WERI-Rb-1 (cell line): ENCODE measurements around the gene PRAMEF18.
"Not testable (repeated sequence)": the region's sequence is repeated elsewhere in the genome, so short reads cannot be mapped to it uniquely, and the experiment has no call there.

ENCODE experiments used
- DNase-seq: peaks from one replicate; pipeline ENCODE4 v3.0.0-alpha.2; 2020
- H3K27ac ChIP-seq: fragments of 250-450 bp; sonication (Bioruptor Pico); 2 replicates; pipeline ENCODE4 v1.5.1; 2020; ENCODE audit warnings: mild to moderate bottlenecking, moderate library complexity
- H3K27me3 ChIP-seq: fragments of 250-450 bp; sonication (Bioruptor Pico); 2 replicates; pipeline ENCODE4 v1.5.1; 2021; ENCODE audit warnings: mild to moderate bottlenecking, low read depth, moderate library complexity; ENCODE audit not compliant: insufficient read depth, severe bottlenecking
- H3K36me3 ChIP-seq: fragments of 250-450 bp; sonication (Bioruptor Pico); 2 replicates; pipeline ENCODE4 v1.5.1; 2020; ENCODE audit warnings: mild to moderate bottlenecking, moderate library complexity
- H3K4me3 ChIP-seq: 2 replicates; pipeline ENCODE4 v1.5.1; 2011; ENCODE audit warnings: low read depth, mild to moderate bottlenecking, control low read depth, low read length
- H3K9me3 ChIP-seq: fragments of 250-450 bp; sonication (Bioruptor Pico); 2 replicates; pipeline ENCODE4 v1.5.1; 2021; ENCODE audit warnings: mild to moderate bottlenecking, moderate library complexity; ENCODE audit not compliant: severe bottlenecking

Gene PRAMEF18, protein sequence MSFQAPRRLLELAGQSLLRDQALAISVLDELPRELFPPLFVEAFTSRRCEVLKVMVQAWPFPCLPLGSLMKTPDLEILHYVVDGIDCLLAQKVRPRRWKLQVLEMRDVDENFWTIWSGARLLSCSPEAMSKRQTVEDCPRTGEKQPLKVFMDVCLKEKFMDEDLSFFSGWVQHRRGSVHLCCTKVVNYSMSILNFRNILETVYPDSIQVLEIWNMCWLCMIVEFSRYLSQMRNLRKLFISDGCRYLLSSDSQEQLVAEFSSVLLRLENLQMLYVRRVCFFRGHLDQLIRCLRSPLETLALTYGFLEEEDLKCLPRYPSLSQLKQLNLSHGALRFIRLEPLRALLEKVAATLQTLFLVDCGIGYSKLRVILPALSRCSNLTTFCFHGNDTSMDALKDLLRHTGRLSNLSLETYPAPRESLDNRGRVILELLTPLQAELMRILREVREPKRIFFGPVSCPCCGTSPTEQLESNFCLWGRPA

DNA sequence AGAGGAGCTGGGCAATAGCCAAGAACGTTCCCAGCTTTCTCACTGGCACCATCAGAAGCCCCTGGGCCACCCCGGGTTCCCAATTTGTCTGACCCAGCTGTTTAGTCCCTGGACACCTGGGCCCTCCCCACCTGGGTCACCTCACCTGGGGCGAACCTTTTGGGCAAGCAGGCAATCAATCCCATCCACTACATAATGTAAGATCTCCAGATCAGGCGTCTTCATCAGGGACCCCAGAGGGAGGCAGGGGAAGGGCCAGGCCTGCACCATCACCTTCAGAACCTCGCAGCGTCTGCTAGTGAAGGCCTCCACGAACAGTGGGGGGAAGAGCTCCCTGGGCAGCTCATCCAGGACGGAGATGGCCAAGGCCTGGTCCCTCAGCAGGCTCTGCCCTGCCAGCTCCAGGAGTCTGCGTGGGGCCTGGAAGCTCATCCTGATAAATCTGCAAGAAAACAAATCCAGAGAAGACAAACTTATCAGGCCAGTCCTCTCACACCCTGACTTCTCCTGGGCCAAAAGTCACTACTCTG is at the start of gene PRAMEF18:
PRAMEF18 (minus strand) TSS at position 480 of the 530 bp plus-strand sequence; CDS start at position 432, 48 bp downstream.
- DNase-seq, H3K9me3 ChIP-seq, H3K36me3 ChIP-seq, H3K27ac ChIP-seq, H3K4me3 ChIP-seq: not testable (repeated sequence)
- H3K27me3 ChIP-seq = peaks cover 22% of the 10 kb centered on the region

DNA sequence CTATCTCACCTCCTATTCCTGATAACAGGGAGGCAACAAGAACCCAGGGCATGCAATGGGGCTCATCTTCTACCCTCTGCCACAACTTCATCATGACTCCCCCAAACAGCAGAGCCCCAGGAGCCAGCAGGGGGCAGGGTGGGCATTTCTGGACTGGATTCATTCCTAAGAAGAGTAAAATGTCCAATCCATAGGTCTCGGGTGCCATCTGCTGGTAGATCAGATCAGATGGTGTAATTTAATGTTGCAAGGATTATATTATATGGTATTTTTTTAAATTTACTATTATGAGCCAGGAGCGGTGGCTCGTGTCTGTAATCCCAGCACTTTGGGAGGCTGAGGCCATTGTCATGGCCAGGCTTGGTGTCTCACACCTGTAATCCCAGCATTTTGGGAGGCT is 39.2 kb upstream of the PRAMEF18 start:
- H3K27ac ChIP-seq, DNase-seq: not testable (repeated sequence)

DNA sequence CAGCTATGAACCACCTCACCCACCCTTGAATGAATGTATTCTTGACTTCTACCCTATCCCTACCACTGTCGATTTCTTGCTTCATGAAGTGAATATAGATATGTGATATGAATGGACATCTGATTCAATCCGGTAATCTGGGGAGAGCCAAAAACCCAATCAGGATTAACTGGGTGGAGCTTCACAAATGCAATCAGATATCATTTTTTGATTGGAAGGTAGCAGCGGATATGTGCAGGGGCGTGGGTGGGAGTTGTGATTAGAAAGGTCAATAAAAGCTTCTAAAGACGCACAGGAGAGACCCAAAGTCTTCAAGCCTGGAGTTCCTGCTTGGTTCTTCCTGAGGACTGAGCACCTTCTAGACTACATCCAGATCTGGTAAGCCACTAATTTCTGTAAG is 27.9 kb upstream of the PRAMEF18 start, which contains the start of gene PRAMEF5:
PRAMEF5 (plus strand) TSS at position 301 of the 400 bp plus-strand sequence. CDS start 5,071 bp downstream, outside the sequence.
- not testable (repeated sequence) for H3K4me3 ChIP-seq, H3K27me3 ChIP-seq, H3K27ac ChIP-seq, H3K36me3 ChIP-seq, DNase-seq, H3K9me3 ChIP-seq

More for the DNA sequence above, 39.2 kb upstream of the PRAMEF18 start:
- H3K36me3 ChIP-seq, H3K9me3 ChIP-seq, H3K4me3 ChIP-seq, H3K27me3 ChIP-seq: not testable (repeated sequence)

DNA sequence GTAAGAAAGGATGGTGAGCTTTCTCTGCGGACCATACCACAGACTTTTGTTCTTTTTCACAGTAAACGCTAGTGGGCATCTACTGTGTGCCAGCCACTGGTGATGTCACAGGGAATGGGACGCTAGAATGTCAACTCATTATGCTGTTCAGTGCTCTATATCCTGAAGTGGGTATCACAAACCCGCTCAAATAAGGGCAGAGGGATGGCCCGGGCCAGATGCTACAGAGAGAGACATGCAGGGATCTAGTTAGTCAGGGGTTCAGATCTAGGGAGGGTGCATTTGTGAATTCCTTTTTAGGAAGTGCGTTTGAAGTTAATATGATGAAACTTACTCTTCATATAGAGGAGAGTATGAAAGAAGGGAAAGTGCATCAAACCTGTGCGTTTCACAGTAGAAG is 21.2 kb upstream of the PRAMEF18 start:
- peaks cover 36% of the 10 kb centered on the region for H3K27me3 ChIP-seq
- H3K36me3 ChIP-seq, H3K9me3 ChIP-seq, DNase-seq, H3K4me3 ChIP-seq, H3K27ac ChIP-seq: not testable (repeated sequence)

DNA sequence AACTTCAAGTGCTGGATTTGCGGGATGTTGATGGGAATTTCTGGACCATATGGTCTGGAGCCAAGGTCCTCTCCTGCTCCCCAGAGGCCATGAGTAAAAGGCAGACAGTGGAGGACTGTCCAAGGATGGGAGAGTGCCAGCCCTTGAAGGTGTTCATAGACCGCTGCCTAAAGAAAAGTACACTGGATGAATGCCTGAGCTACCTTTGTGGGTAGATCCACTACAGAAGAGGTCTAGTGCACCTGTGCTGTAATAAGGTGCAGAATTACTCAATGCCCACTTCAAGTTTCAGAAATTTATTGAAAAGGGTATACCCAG is 20.6 kb upstream of the PRAMEF18 start:
- H3K9me3 ChIP-seq, H3K4me3 ChIP-seq, H3K27ac ChIP-seq, DNase-seq, H3K36me3 ChIP-seq: not testable (repeated sequence)
- H3K27me3 ChIP-seq = peaks cover 41% of the 10 kb centered on the region

DNA sequence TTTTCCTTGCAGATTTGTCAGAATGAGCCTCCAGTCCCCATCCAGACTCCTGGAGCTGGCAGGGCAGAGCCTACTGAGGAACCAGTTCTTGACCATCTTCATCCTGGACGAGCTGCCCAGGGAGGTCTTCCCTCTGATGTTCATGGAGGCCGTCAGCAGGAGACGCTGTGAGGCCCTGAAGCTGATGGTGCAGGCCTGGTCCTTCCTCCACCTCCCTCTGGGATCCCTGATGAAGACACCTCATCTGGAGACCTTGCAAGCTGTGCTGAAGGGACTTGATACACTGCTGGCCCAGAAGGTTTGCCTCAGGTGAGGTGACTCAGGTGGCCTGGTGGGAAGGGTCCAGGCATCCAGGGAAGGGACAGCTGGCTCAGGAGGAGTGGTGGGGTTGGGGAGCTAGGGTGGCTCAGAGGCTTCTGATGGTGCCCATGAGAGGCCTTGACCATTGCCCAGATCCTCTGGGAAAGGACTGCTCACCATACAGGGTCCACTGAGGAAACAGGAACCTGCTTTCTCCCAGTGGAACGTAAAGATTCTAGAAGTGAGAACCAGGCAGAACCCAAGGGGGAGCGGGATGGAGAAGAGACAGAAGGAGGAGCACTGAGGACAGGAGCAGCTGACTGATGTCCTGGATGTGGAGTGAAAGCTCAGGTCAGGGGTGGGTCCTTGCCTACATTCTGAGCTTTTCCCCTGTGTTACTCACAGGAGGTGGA is 20.0 kb upstream of the PRAMEF18 start:
- not testable (repeated sequence) for H3K36me3 ChIP-seq, DNase-seq, H3K9me3 ChIP-seq, H3K27ac ChIP-seq, H3K4me3 ChIP-seq
- H3K27me3 ChIP-seq = peaks cover 41% of the 10 kb centered on the region

DNA sequence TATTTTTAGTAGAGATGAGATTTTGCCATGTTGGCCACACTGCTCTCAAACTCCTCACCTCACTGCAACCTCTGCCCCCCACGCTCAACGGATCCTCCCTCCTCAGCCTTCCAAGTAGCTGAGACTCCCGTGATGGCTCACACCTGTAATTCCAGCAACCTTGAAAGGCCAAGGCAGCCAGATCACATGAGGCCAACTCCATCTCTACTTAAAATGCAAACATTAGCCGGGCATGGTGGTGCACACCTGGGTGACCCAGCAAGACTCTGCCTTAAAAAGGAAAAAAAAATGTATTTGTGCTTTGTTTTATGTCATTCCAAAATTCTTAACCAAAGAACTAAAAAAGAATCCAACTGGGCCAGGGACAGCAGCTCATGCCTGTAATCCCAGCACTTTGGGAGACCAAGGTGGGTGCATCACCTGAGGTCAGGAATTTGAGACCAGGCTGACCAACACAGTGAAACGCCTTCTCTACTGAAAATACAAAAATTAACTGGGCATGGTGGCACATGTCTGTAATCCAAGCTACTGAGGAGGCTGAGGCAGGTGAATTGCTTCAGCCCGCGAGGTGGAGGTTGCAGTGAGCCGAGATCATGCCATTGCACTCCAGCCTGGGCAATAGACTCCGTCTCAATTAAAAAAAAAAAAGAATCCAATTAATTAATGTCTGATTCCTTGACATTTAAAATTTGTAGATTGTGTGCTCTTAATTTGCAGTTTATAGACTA is 17.7 kb upstream of the PRAMEF18 start:
- not testable (repeated sequence) for H3K36me3 ChIP-seq, DNase-seq, H3K4me3 ChIP-seq, H3K9me3 ChIP-seq, H3K27ac ChIP-seq
- peaks cover 58% of the 10 kb centered on the region for H3K27me3 ChIP-seq

DNA sequence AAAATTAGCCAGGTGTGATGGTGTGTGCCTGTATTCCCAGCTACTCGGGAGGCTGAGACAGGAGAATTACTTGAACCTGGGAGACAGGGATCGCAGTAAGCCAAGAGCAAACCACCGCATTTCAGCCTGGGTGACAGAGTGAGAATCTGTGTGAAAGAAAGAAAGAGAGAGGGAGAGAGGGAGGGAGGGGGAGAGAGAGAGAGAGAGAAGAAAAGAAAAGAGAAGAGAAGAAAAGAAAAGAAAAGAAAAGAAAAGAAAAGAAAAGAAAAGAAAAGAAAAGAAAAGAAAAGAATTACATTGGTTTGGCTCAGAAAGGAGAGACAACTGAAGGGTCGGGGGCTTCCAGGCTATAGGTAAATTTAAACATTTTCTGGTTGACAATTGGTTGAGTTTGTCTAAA is 13.7 kb upstream of the PRAMEF18 start:
- not testable (repeated sequence) for H3K27ac ChIP-seq

DNA sequence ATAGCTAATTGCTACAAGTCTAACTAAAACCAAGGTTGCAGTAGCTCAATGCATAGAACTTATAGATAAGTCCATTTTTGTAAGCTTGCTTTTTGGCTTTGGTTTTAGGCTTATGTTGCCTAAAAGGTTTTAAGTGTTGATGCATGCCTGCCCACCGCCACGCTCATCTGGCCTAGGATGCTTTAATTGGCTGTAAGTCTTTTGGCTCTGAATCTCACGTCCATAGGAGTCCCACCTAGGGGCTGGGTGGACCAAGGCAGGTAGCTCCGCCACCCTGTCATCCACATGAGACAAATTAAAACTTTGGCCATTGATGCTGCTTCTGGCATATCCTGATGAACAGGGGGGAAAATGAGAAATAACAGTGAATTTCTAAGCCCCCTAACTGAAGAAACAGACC is 11.6 kb upstream of the PRAMEF18 start:
- Histone ChIP-seq H3K9me3 (peaks cover 12% of the 10 kb centered on the region), H3K27me3 (peaks cover 69% of the 10 kb centered on the region)
- DNase-seq, H3K4me3 ChIP-seq, H3K36me3 ChIP-seq, H3K27ac ChIP-seq: not testable (repeated sequence)

More for the DNA sequence above, 13.7 kb upstream of the PRAMEF18 start:
- not testable (repeated sequence) for H3K4me3 ChIP-seq, H3K9me3 ChIP-seq, DNase-seq, H3K36me3 ChIP-seq
- H3K27me3 ChIP-seq = peaks cover 63% of the 10 kb centered on the region

DNA sequence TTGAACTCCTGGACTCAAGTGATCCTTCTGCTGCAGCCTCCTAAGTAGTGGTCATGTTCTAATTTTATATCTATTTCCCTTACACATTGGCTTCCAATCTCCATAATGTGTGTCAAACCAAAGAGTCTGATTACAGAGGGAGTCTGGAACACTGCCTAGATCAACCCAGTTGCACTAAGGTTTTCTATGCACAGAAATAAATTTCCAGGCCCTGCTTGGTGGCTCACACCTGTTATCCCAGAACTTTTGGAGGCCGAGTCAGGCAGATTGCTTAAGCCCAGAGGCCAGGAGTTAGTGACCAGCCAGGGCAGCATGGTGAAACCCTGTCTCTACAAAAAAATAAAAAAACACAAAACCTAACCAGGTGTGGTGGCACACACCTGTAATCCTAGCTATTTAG is 8.1 kb upstream of the PRAMEF18 start:
- peaks cover 68% of the 10 kb centered on the region for H3K27me3 ChIP-seq
- H3K27ac ChIP-seq, H3K36me3 ChIP-seq, H3K4me3 ChIP-seq, DNase-seq: not testable (repeated sequence)
- peaks cover 12% of the 10 kb centered on the region for H3K9me3 ChIP-seq

DNA sequence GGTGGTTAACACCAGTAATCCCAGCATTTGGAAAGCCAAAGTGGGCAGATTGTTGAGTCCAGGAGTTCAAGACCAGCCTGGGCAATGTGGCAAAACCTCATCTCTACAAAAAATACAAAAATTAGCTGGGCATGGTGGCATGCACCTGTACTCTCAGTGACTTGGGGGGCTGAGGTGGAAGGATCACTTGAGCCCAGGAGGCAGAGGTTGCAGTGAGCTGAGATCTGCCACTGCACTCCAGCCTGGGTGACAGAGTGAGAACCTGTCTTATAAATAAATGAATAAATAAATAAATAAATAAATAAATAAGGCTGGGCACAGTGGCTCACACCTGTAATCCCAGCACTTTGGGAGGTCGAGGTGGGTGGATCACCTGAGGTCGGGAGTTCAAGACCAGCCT is 6.1 kb upstream of the PRAMEF18 start:
- H3K27me3 ChIP-seq = peaks cover 62% of the 10 kb centered on the region
- not testable (repeated sequence) for H3K4me3 ChIP-seq, H3K27ac ChIP-seq, H3K36me3 ChIP-seq, DNase-seq
- H3K9me3 ChIP-seq = peaks cover 12% of the 10 kb centered on the region

DNA sequence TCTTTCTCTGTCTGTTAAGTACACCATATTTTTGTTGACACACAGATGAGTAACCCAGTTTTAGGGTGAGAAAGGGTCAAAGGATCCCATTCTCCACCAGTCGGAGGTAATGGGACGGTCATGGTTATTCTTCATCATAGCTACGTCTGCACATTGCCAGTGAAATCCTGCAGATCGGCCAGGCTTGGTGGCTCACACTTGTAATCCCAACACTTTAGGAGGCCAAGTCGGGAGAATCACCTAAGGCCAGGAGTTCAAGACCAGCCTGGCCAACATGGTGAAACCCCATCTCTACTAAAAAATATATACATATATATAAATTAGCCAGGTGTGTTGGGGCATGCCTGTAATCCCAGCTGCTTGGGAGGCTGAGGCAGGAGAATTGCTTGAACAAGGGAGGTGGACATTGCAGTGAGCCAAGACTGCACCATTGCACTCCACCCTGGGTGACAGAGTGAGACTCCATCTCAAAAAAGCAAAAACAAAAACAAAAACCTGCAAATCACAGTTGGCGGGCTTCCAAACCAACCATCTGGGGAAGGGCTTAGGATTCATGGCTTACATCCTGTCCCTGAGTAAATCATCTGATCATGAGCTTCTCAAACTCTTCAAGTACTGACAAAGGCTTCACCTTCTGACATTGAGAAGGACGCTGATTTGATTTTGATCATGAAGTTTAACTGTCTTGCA is 5.3 kb upstream of the PRAMEF18 start:
- not testable (repeated sequence) for H3K4me3 ChIP-seq, H3K27ac ChIP-seq, H3K36me3 ChIP-seq, DNase-seq
- Histone ChIP-seq H3K27me3 (peaks cover 64% of the 10 kb centered on the region), H3K9me3 (peaks cover 12% of the 10 kb centered on the region)

DNA sequence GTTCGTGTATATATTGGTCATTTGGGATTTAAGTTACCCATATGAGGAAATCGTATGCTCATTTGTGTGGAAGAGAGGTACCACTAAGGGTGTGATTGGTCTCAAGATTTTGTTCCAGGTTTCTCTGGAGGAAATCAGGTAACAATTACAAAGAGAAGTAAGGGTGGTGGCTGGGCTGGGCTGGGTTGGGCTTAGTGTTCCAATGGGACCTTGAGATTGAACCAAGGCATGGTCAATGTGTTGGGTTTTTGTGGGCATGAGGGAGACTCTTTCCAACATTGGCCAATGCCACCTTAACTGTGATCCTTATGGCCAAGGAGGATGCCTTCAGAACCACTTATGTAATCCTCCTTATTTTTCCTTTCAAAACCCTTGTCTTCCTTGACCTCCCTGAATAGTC is 4.6 kb upstream of the PRAMEF18 start:
- H3K27ac ChIP-seq, H3K4me3 ChIP-seq, H3K36me3 ChIP-seq, DNase-seq: not testable (repeated sequence)
- Histone ChIP-seq H3K27me3 (peaks cover 60% of the 10 kb centered on the region), H3K9me3 (peaks cover 12% of the 10 kb centered on the region)
